Right renal pelvis (tissue), 4 donors: ENCODE measurements around the gene STAM2. TPM values are rescaled to one million over a fixed set of nuclear protein-coding genes. Genes with fewer than 3 reads are reported as not detected.
"Not testable (repeated sequence)": the region's sequence is repeated elsewhere in the genome, so short reads cannot be mapped to it uniquely, and the experiment has no call there.

Experiments
- DNase-seq, 4 donors: peaks; one replicate each; pipeline ENCODE4 v3.0.0-alpha.2; 2013; ENCODE audit warnings: low read depth in 4 of 4, low spot score in 3 of 4, missing footprints in 1 of 4
- polyA plus RNA-seq, 4 donors: library from polyadenylated mRNA; unstranded; fragments of 120-200 nt; gene quantifications; one replicate each; pipeline ENCODE4 v1.2.1, GENCODE V29; 2013; ENCODE audit not compliant: insufficient read length in 4 of 4

Gene STAM2
- polyA plus RNA-seq, 4 donors, result 39.4 to 51.5 (median 48.3) TPM

- DNase-seq, result no peak
Observed at GRCh38 chr2:152115952-152116351, 59.6 kb downstream of the STAM2 start.

- DNase-seq, result no peak
Observed at GRCh38 chr2:152114366-152114765, 61.2 kb downstream of the STAM2 start.

- not testable (repeated sequence) for DNase-seq
Observed at GRCh38 chr2:152107140-152107539, 68.4 kb downstream of the STAM2 start.

GRCh38 chr2:152106464-152106863 is 69.1 kb downstream of the STAM2 start:
- DNase-seq, result no peak

GRCh38 chr2:152103271-152103670 is 72.3 kb downstream of the STAM2 start:
- DNase-seq, result no peak

GRCh38 chr2:152100961-152101360 is 74.6 kb downstream of the STAM2 start:
- DNase-seq, result no peak

GRCh38 chr2:152099367-152100050 is 76.1 kb downstream of the STAM2 start:
- DNase-seq, result peak in 3 of 4 donors; percentile 9 to 23 (median 20)

GRCh38 chr2:152098496-152099366 is 76.8 kb downstream of the STAM2 start, which contains the start of gene CACNB4:
CACNB4 (minus strand) TSS chr2:152099044.
- peak in 3 of 4 donors; percentile 1 to 21 (median 13) for DNase-seq

GRCh38 chr2:152097801-152098495 is 77.6 kb downstream of the STAM2 start:
- peak in 3 of 4 donors; percentile 20 to 34 (median 23) for DNase-seq

GRCh38 chr2:152097290-152097800 is 78.2 kb downstream of the STAM2 start:
- DNase-seq, result peak in 2 of 4 donors; percentile 5

- DNase-seq, result no peak
Observed at GRCh38 chr2:152095146-152095545, 80.4 kb downstream of the STAM2 start.

GRCh38 chr2:152094014-152094413 is 81.5 kb downstream of the STAM2 start:
- no peak for DNase-seq

- DNase-seq, result no peak
Observed at GRCh38 chr2:152093464-152093863, 82.1 kb downstream of the STAM2 start.

- no peak for DNase-seq
Observed at GRCh38 chr2:152092095-152092494, 83.5 kb downstream of the STAM2 start.

GRCh38 chr2:152090726-152091125 is 84.8 kb downstream of the STAM2 start:
- DNase-seq, result not testable (repeated sequence)

GRCh38 chr2:152089238-152089637 is 86.3 kb downstream of the STAM2 start:
- no peak for DNase-seq

- no peak for DNase-seq
Observed at GRCh38 chr2:152088006-152088405, 87.6 kb downstream of the STAM2 start.

- no peak for DNase-seq
Observed at GRCh38 chr2:152086231-152086630, 89.3 kb downstream of the STAM2 start.

- DNase-seq, result no peak
Observed at GRCh38 chr2:152084076-152084475, 91.5 kb downstream of the STAM2 start.

- DNase-seq, result no peak
Observed at GRCh38 chr2:152083202-152083875, 92.2 kb downstream of the STAM2 start.
